B cell (primary cell): ENCODE data around the gene LRP1.
A peak's percentile ranks its signal among the peaks of the same experiment; 100 is the strongest.

Source experiments
- CTCF ChIP-seq: fragments of 200-600 bp; IDR thresholded peaks from one replicate; pipeline ENCODE4 v1.8.0; 2022; ENCODE audit warnings: antibody characterized with exemption, mild to moderate bottlenecking
- EZH2 ChIP-seq: IDR thresholded peaks from 2 replicates; pipeline ENCODE4 v1.6.1; 2012; ENCODE audit warnings: borderline replicate concordance, low read depth, mild to moderate bottlenecking, moderate library complexity, low read length; ENCODE audit not compliant: insufficient read depth, poor library complexity, severe bottlenecking

- TF ChIP-seq CTCF (no peak), EZH2 (peak; percentile 14)
Observed at GRCh38 chr12:57223191-57224165, 95.2 kb downstream of the LRP1 start.
